H9 (cell line): ENCODE results near the gene ASH1L. TPM values are rescaled to one million over a fixed set of nuclear protein-coding genes. Genes with fewer than 3 reads are reported as not detected.

Experiments used
- DNase-seq: peaks from one replicate; pipeline ENCODE4 v3.0.0-alpha.2; 2017
- H2AFZ ChIP-seq: one replicate; pipeline ENCODE4 v1.6.1; 2013; ENCODE audit warnings: mild to moderate bottlenecking, low read length, control low read depth, moderate library complexity
- H2AK5ac ChIP-seq: 2 replicates; pipeline ENCODE4 v1.6.1; 2013; ENCODE audit warnings: low read length, control low read depth, mixed read lengths; ENCODE audit not compliant: insufficient read length
- H2BK120ac ChIP-seq: one replicate; pipeline ENCODE4 v1.6.1; 2013; ENCODE audit warnings: low read depth, mild to moderate bottlenecking, low read length, control low read depth, inconsistent platforms; ENCODE audit not compliant: poor library complexity, severe bottlenecking
- H2BK12ac ChIP-seq: 2 replicates; pipeline ENCODE4 v1.6.1; 2013; ENCODE audit warnings: low read length, control low read depth, mixed read lengths, low read depth; ENCODE audit not compliant: insufficient read length
- H2BK15ac ChIP-seq: 2 replicates; pipeline ENCODE4 v1.6.1; 2013; ENCODE audit warnings: low read depth, low read length, control low read depth
- H2BK20ac ChIP-seq: one replicate; pipeline ENCODE4 v1.6.1; 2013; ENCODE audit warnings: low read depth, mild to moderate bottlenecking, low read length, control low read depth, inconsistent platforms; ENCODE audit not compliant: poor library complexity, severe bottlenecking
- H2BK5ac ChIP-seq: 2 replicates; pipeline ENCODE4 v1.6.1; 2013; ENCODE audit warnings: low read length, control low read depth, mixed read lengths; ENCODE audit not compliant: insufficient read length
- H3K14ac ChIP-seq: 2 replicates; pipeline ENCODE4 v1.6.1; 2013; ENCODE audit warnings: low read length, control low read depth; ENCODE audit not compliant: insufficient read depth
- H3K18ac ChIP-seq: 2 replicates; pipeline ENCODE4 v1.6.1; 2013; ENCODE audit warnings: low read depth, mild to moderate bottlenecking, mixed read lengths, low read length, control low read depth; ENCODE audit not compliant: insufficient read length
- H3K23ac ChIP-seq: 2 replicates; pipeline ENCODE4 v1.6.1; 2013; ENCODE audit warnings: low read length, control low read depth, mixed read lengths, low read depth; ENCODE audit not compliant: insufficient read length
- H3K23me2 ChIP-seq: 2 replicates; pipeline ENCODE4 v1.6.1; 2013; ENCODE audit warnings: low read depth, mild to moderate bottlenecking, mixed read lengths, low read length, control low read depth; ENCODE audit not compliant: insufficient read length, poor library complexity, severe bottlenecking
- H3K27ac ChIP-seq: 2 replicates; pipeline ENCODE4 v1.5.1; 2013; ENCODE audit warnings: low read length, control low read depth, mixed read lengths, low read depth; ENCODE audit not compliant: insufficient read length
- H3K27me3 ChIP-seq: 2 replicates; pipeline ENCODE4 v1.6.1; 2013; ENCODE audit warnings: low read length, control low read depth, inconsistent platforms; ENCODE audit not compliant: insufficient read depth
- H3K4ac ChIP-seq: 2 replicates; pipeline ENCODE4 v1.6.1; 2013; ENCODE audit warnings: low read depth, mild to moderate bottlenecking, control low read depth, inconsistent platforms, low read length, moderate library complexity
- H3K4me1 ChIP-seq: 2 replicates; pipeline ENCODE4 v1.6.1; 2013; ENCODE audit warnings: low read length, control low read depth, inconsistent platforms; ENCODE audit not compliant: insufficient read depth
- H3K4me2 ChIP-seq: 2 replicates; pipeline ENCODE4 v1.6.1; 2013; ENCODE audit warnings: low read length, control low read depth, mixed read lengths; ENCODE audit not compliant: insufficient read length, insufficient read depth
- H3K56ac ChIP-seq: 2 replicates; pipeline ENCODE4 v1.6.1; 2013; ENCODE audit warnings: low read depth, mild to moderate bottlenecking, mixed read lengths, low read length, control low read depth; ENCODE audit not compliant: insufficient read length
- H3K79me1 ChIP-seq: 2 replicates; pipeline ENCODE4 v1.6.1; 2013; ENCODE audit warnings: low read depth, mild to moderate bottlenecking, moderate library complexity, low read length, control low read depth, inconsistent platforms; ENCODE audit not compliant: insufficient read depth, poor library complexity, severe bottlenecking
- H3K79me2 ChIP-seq: 2 replicates; pipeline ENCODE4 v1.6.1; 2013; ENCODE audit warnings: low read length, control low read depth, inconsistent platforms; ENCODE audit not compliant: insufficient read depth
- H3K9ac ChIP-seq: 2 replicates; pipeline ENCODE4 v1.6.1; 2013; ENCODE audit warnings: low read length, control low read depth, mixed read lengths; ENCODE audit not compliant: insufficient read length; ENCODE audit errors: extremely low read depth
- H3K9me3 ChIP-seq: one replicate; pipeline ENCODE4 v1.6.1; 2013; ENCODE audit warnings: low read depth, low read length, inconsistent platforms; ENCODE audit not compliant: control insufficient read depth
- H3T11ph ChIP-seq: one replicate; pipeline ENCODE4 v1.6.1; 2013; ENCODE audit warnings: mild to moderate bottlenecking, low read length, control low read depth, inconsistent platforms
- H4K20me1 ChIP-seq: one replicate; pipeline ENCODE4 v1.6.1; 2013; ENCODE audit not compliant: control insufficient read depth, insufficient read length, insufficient read depth
- H4K5ac ChIP-seq: 2 replicates; pipeline ENCODE4 v1.6.1; 2013; ENCODE audit warnings: low read depth, mild to moderate bottlenecking, mixed read lengths, low read length, control low read depth; ENCODE audit not compliant: insufficient read length
- H4K8ac ChIP-seq: replicated peaks from 2 replicates; pipeline ENCODE4 v1.6.1; 2013; ENCODE audit warnings: low read length, control low read depth, mixed read lengths, low read depth; ENCODE audit not compliant: insufficient read length
- H4K91ac ChIP-seq: 2 replicates; pipeline ENCODE4 v1.6.1; 2013; ENCODE audit warnings: low read depth, mild to moderate bottlenecking, moderate library complexity, mixed read lengths, low read length, control low read depth; ENCODE audit not compliant: insufficient read length
- H3K27ac Mint-ChIP-seq, 3 experiments: 2 replicates in 2 of 3; 3 replicates in 1 of 3; pipeline ENCODE4 v1.8.0; 2020 to 2021; ENCODE audit warnings: mixed read lengths in 3 of 3, mild to moderate bottlenecking in 1 of 3, moderate library complexity in 1 of 3
- H3K27me3 Mint-ChIP-seq: 2 replicates; pipeline ENCODE4 v1.8.0; 2021; ENCODE audit warnings: low read depth, mild to moderate bottlenecking, moderate library complexity, mixed read lengths
- H3K36me3 Mint-ChIP-seq, 3 experiments: 2 replicates in 2 of 3; 3 replicates in 1 of 3; pipeline ENCODE4 v1.8.0; 2020 to 2021; ENCODE audit warnings: low read depth in 3 of 3, mixed read lengths in 3 of 3; ENCODE audit not compliant: insufficient read depth in 1 of 3
- H3K4me1 Mint-ChIP-seq, 2 experiments: 2 replicates each; pipeline ENCODE4 v1.8.0; 2020; ENCODE audit warnings: mixed read lengths in 2 of 2
- H3K4me3 Mint-ChIP-seq, 2 experiments: 2 replicates in 1 of 2; 3 replicates in 1 of 2; pipeline ENCODE4 v1.8.0; 2020 to 2021; ENCODE audit warnings: mild to moderate bottlenecking in 2 of 2, mixed read lengths in 2 of 2, moderate library complexity in 1 of 2
- H3K9me3 Mint-ChIP-seq, 2 experiments: 2 replicates in 1 of 2; 3 replicates in 1 of 2; pipeline ENCODE4 v1.8.0; 2020; ENCODE audit warnings: mild to moderate bottlenecking in 2 of 2, mixed read lengths in 2 of 2, moderate library complexity in 1 of 2
- WGBS: extraction: QIAGEN DNeasy Blood & Tissue Kit; methylation state at CpG from one replicate; pipeline ENCODE4 v1.1.7; 2013; ENCODE audit warnings: missing lambda C conversion rate, low lambda C conversion rate, mixed read lengths; ENCODE audit not compliant: insufficient read length; ENCODE audit errors: extremely low coverage; 5-methylcytosine and 5-hydroxymethylcytosine counted together
- total RNA-seq: library from RNA; stranded (reverse); gene quantifications from 2 replicates; pipeline ENCODE4 v1.2.1, GENCODE V29; 2021
- TF ChIP-seq, protein P1 (sequence below): fragments of 200-600 bp; sonication (generic); conservative IDR thresholded peaks from 3 replicates; pipeline ENCODE4 v1.8.0; 2021; ENCODE audit warnings: antibody characterized with exemption, mild to moderate bottlenecking

The ASH1L gene
- total RNA-seq, 1 experiment from 2014 or later, result 32.8 TPM

DNA sequence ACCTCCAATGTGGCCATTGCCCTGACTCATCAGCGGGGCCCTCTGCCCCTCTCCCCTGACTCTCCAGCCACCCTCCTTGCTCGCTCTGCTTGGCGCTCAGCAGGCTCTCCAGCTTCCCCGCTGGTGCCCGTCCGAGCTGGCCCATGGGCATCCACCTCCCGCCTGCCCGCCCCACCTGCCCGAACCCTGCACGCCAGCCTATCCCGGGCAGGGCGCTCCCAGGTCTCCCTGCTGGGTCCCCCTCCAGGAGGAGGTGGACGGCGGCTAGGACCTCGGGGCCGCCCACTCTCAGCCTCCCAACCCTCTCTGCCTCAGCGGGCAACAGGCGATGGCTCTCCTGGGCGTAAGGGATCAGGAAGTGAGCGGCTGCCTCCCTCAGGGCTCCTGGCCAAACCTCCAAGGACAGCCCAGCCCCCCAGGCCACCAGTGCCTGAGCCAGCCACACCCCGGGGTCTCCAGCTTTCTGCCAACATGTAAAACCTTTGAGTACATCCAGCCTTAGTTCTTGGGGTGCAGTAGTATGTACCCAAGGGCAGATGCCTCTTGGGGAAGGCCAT is 274.5 kb downstream of the ASH1L start:
- no peak overlapping the region for H3K9ac ChIP-seq
- Mint-ChIP-seq H3K27ac (no peak overlapping the region), H3K4me3 (no peak overlapping the region), H3K36me3 (peaks cover 0 to 7% (median 2%) of the 10 kb centered on the region in 3 experiments; a peak in 3 of 7 replicates), H3K4me1 (no peaks in the 10 kb centered on the region), H3K27me3 (peaks cover 2% of the 10 kb centered on the region), H3K9me3 (no peaks in the 10 kb centered on the region)
- no peak overlapping the region for H3K4me2 ChIP-seq
- no peak overlapping the region for H3K56ac ChIP-seq
- no peak overlapping the region for H2BK12ac ChIP-seq
- TF ChIP-seq, protein P1, sequence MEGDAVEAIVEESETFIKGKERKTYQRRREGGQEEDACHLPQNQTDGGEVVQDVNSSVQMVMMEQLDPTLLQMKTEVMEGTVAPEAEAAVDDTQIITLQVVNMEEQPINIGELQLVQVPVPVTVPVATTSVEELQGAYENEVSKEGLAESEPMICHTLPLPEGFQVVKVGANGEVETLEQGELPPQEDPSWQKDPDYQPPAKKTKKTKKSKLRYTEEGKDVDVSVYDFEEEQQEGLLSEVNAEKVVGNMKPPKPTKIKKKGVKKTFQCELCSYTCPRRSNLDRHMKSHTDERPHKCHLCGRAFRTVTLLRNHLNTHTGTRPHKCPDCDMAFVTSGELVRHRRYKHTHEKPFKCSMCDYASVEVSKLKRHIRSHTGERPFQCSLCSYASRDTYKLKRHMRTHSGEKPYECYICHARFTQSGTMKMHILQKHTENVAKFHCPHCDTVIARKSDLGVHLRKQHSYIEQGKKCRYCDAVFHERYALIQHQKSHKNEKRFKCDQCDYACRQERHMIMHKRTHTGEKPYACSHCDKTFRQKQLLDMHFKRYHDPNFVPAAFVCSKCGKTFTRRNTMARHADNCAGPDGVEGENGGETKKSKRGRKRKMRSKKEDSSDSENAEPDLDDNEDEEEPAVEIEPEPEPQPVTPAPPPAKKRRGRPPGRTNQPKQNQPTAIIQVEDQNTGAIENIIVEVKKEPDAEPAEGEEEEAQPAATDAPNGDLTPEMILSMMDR, result no peak
- no peaks in the 10 kb centered on the region for H3K23me2 ChIP-seq
- H3K27ac ChIP-seq, result no peak overlapping the region
- H2BK5ac ChIP-seq, result no peak overlapping the region
- no peak overlapping the region for H3K23ac ChIP-seq
- H4K8ac ChIP-seq, result no peak overlapping the region
- no peaks in the 10 kb centered on the region for H3K4me1 ChIP-seq
- H3K14ac ChIP-seq, result no peak overlapping the region
- no peak overlapping the region for H4K5ac ChIP-seq
- H2BK15ac ChIP-seq, result no peak overlapping the region
- no peak overlapping the region for H2BK120ac ChIP-seq
- no peaks in the 10 kb centered on the region for H3K79me1 ChIP-seq
- no peaks in the 10 kb centered on the region for H4K20me1 ChIP-seq
- H3T11ph ChIP-seq, result no peak overlapping the region
- H2AK5ac ChIP-seq, result no peak overlapping the region
- H3K4ac ChIP-seq, result no peak overlapping the region
- H4K91ac ChIP-seq, result no peak overlapping the region
- H2BK20ac ChIP-seq, result no peak overlapping the region
- DNase-seq, result no peak
- no peaks in the 10 kb centered on the region for H3K79me2 ChIP-seq
- no CpG with 5 or more reads among the region's 21 CpGs for WGBS
- no peaks in the 10 kb centered on the region for H3K9me3 ChIP-seq
- no peaks in the 10 kb centered on the region for H3K27me3 ChIP-seq
- no peak overlapping the region for H3K18ac ChIP-seq
- no peak overlapping the region for H2AFZ ChIP-seq
